WTC11 (cell line): ENCODE measurements around the gene HERC2. TPM values are rescaled to one million over a fixed set of nuclear protein-coding genes. Genes with fewer than 3 reads are reported as not detected.

Experiments
- ATAC-seq: fragments of 200-7000 bp; cut with Tn5 transposase; 2 replicates; pipeline ENCODE4 v1.10.0; 2021; ENCODE audit warnings: mild to moderate bottlenecking, moderate library complexity
- CTCF ChIA-PET: fragments of 300-600 bp; sonication (Branson Sonifier 250); formaldehyde crosslinking; loops from one replicate; lab custom pipeline; 2021; ENCODE audit warnings: antibody characterized with exemption; lab: Charles Lee
- POLR2A ChIA-PET: fragments of 350-600 bp; sonication (Branson Sonifier 250); formaldehyde crosslinking; loops from one replicate; lab custom pipeline; 2021; ENCODE audit warnings: antibody characterized with exemption; lab: Charles Lee
- DNase-seq: peaks from one replicate; pipeline ENCODE4 v3.0.0; 2021; ENCODE audit warnings: low spot score
- H3K27ac Mint-ChIP-seq: 2 replicates; pipeline ENCODE4 v1.8.0; 2021; ENCODE audit warnings: mixed read lengths
- H3K27me3 Mint-ChIP-seq: 2 replicates; pipeline ENCODE4 v1.8.0; 2021; ENCODE audit warnings: low read depth, mild to moderate bottlenecking, moderate library complexity, mixed read lengths
- H3K36me3 Mint-ChIP-seq: 2 replicates; pipeline ENCODE4 v1.8.0; 2021; ENCODE audit warnings: mixed read lengths
- H3K4me1 Mint-ChIP-seq: 2 replicates; pipeline ENCODE4 v1.8.0; 2022; ENCODE audit warnings: mixed read lengths
- H3K4me3 Mint-ChIP-seq: 2 replicates; pipeline ENCODE4 v1.8.0; 2021; ENCODE audit warnings: mild to moderate bottlenecking, moderate library complexity, mixed read lengths
- H3K9me3 Mint-ChIP-seq: 2 replicates; pipeline ENCODE4 v1.8.0; 2021; ENCODE audit warnings: mixed read lengths
- AFF4 ChIP-seq: sonication (generic); formaldehyde crosslinking; IDR thresholded peaks from 2 replicates; pipeline ENCODE4 v1.8.1; 2023; ENCODE audit warnings: mild to moderate bottlenecking, missing genetic modification reagents, borderline replicate concordance
- CREB1 ChIP-seq: sonication (generic); formaldehyde crosslinking; IDR thresholded peaks from 2 replicates; pipeline ENCODE4 v1.8.0; 2023; ENCODE audit warnings: mild to moderate bottlenecking, missing genetic modification reagents
- CREM ChIP-seq: sonication (generic); formaldehyde crosslinking; IDR thresholded peaks from 2 replicates; pipeline ENCODE4 v1.8.1; 2022; ENCODE audit warnings: mild to moderate bottlenecking, missing genetic modification reagents, moderate library complexity
- GTF2I ChIP-seq: fragments of 250-450 bp; sonication (Bioruptor Pico); conservative IDR thresholded peaks from 2 replicates; pipeline ENCODE4 v1.4.0; 2021; ENCODE audit warnings: mild to moderate bottlenecking
- KAT7 ChIP-seq: sonication (generic); formaldehyde crosslinking; IDR thresholded peaks from 2 replicates; pipeline ENCODE4 v1.8.1; 2023; ENCODE audit warnings: missing genetic modification reagents, mild to moderate bottlenecking, borderline replicate concordance
- NFYB ChIP-seq: sonication (generic); formaldehyde crosslinking; conservative IDR thresholded peaks from 2 replicates; pipeline ENCODE4 v1.8.0; 2022; ENCODE audit warnings: low read depth, missing genetic modification reagents
- NR1H2 ChIP-seq: sonication (generic); formaldehyde crosslinking; IDR thresholded peaks from 2 replicates; pipeline ENCODE4 v1.9.0; 2021; ENCODE audit warnings: mild to moderate bottlenecking, moderate library complexity, missing genetic modification reagents
- PRDM15 ChIP-seq: sonication (generic); formaldehyde crosslinking; IDR thresholded peaks from 2 replicates; pipeline ENCODE4 v1.8.0; 2022; ENCODE audit warnings: missing genetic modification reagents
- SOX15 ChIP-seq: fragments of 250-450 bp; sonication (Bioruptor Pico); IDR thresholded peaks from 2 replicates; pipeline ENCODE4 v1.9.0; 2021; ENCODE audit warnings: mild to moderate bottlenecking
- TCF7 ChIP-seq: sonication (generic); formaldehyde crosslinking; IDR thresholded peaks from 2 replicates; pipeline ENCODE4 v1.8.0; 2022; ENCODE audit warnings: mild to moderate bottlenecking, low read depth, missing genetic modification reagents, moderate library complexity
- TEAD1 ChIP-seq: sonication (generic); formaldehyde crosslinking; IDR thresholded peaks from 2 replicates; pipeline ENCODE4 v1.8.0; 2022; ENCODE audit warnings: mild to moderate bottlenecking, missing genetic modification reagents
- TEAD4 ChIP-seq: sonication (generic); formaldehyde crosslinking; IDR thresholded peaks from 2 replicates; pipeline ENCODE4 v1.8.0; 2022; ENCODE audit warnings: mild to moderate bottlenecking, missing genetic modification reagents
- ZNF232 ChIP-seq: sonication (generic); formaldehyde crosslinking; IDR thresholded peaks from 2 replicates; pipeline ENCODE4 v1.8.0; 2022; ENCODE audit warnings: mild to moderate bottlenecking, missing genetic modification reagents
- ZNF396 ChIP-seq: fragments of 250-450 bp; sonication (Bioruptor Pico); IDR thresholded peaks from 2 replicates; pipeline ENCODE4 v1.8.0; 2021; ENCODE audit warnings: mild to moderate bottlenecking, moderate library complexity, borderline replicate concordance
- ZNF416 ChIP-seq: fragments of 250-450 bp; sonication (Bioruptor Pico); IDR thresholded peaks from 2 replicates; pipeline ENCODE4 v1.9.0; 2021; ENCODE audit warnings: mild to moderate bottlenecking, inconsistent platforms
- ZNF423 ChIP-seq: fragments of 250-450 bp; sonication (Bioruptor Pico); IDR thresholded peaks from 2 replicates; pipeline ENCODE4 v2.1.2; 2022; ENCODE audit warnings: mild to moderate bottlenecking, moderate library complexity
- total RNA-seq: library from RNA; stranded (reverse); gene quantifications from 3 replicates; pipeline ENCODE4 v1.2.3, GENCODE V29; 2021
- TF ChIP-seq, protein P1 (sequence below): fragments of 250-450 bp; sonication (Bioruptor Pico); IDR thresholded peaks from 2 replicates; pipeline ENCODE4 v2.1.2; 2022; ENCODE audit warnings: mild to moderate bottlenecking, moderate library complexity
- TF ChIP-seq, protein P2 (sequence below): sonication (generic); formaldehyde crosslinking; IDR thresholded peaks from 2 replicates; pipeline ENCODE4 v1.8.1; 2023; ENCODE audit warnings: mild to moderate bottlenecking, missing genetic modification reagents, moderate library complexity
- TF ChIP-seq, protein P3 (sequence below): sonication (generic); formaldehyde crosslinking; IDR thresholded peaks from 2 replicates; pipeline ENCODE4 v1.8.1; 2023; ENCODE audit warnings: mild to moderate bottlenecking, missing genetic modification reagents, moderate library complexity
- TF ChIP-seq, protein P4 (sequence below): sonication (generic); formaldehyde crosslinking; IDR thresholded peaks from 2 replicates; pipeline ENCODE4 v1.8.0; 2022; ENCODE audit warnings: mild to moderate bottlenecking, missing genetic modification reagents
- TF ChIP-seq, protein P5 (sequence below): fragments of 250-450 bp; sonication (Bioruptor Pico); IDR thresholded peaks from 2 replicates; pipeline ENCODE4 v1.9.0; 2021; ENCODE audit warnings: moderate library complexity, mild to moderate bottlenecking, inconsistent platforms, borderline replicate concordance

The HERC2 gene
- total RNA-seq, 1 experiment from 2014 or later: 81.5 TPM

DNA sequence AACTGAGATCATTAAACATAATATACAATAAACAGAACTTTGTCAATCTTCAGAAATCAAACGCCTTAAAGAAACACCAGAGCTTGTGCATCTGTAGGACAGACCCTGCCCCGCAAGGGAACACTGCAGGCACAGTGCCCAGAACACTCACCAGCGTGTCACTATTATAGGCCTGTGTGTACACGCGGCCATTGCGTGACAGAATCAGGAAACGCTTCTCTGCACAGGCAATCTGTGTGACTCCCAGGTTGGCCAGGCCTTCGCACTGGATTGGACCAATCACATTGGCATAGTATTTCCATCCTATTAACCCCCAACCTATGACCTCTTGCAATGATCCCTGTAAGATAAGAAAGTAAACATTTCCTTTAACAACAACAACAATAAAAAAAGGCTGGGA is 52.9 kb downstream of the HERC2 start (continued):
- TF ChIP-seq, protein P1, sequence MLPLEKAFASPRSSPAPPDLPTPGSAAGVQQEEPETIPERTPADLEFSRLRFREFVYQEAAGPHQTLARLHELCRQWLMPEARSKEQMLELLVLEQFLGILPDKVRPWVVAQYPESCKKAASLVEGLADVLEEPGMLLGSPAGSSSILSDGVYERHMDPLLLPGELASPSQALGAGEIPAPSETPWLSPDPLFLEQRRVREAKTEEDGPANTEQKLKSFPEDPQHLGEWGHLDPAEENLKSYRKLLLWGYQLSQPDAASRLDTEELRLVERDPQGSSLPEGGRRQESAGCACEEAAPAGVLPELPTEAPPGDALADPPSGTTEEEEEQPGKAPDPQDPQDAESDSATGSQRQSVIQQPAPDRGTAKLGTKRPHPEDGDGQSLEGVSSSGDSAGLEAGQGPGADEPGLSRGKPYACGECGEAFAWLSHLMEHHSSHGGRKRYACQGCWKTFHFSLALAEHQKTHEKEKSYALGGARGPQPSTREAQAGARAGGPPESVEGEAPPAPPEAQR (CRISPR knock-in tag): no peak
- TF ChIP-seq GTF2I (CRISPR knock-in tag) (no peak), AFF4 (CRISPR knock-in tag) (no peak)
- TF ChIP-seq, protein P2, sequence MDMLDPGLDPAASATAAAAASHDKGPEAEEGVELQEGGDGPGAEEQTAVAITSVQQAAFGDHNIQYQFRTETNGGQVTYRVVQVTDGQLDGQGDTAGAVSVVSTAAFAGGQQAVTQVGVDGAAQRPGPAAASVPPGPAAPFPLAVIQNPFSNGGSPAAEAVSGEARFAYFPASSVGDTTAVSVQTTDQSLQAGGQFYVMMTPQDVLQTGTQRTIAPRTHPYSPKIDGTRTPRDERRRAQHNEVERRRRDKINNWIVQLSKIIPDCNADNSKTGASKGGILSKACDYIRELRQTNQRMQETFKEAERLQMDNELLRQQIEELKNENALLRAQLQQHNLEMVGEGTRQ (CRISPR knock-in tag): no peak

GRCh38 chr15:28267727-28268126 is 54.3 kb downstream of the HERC2 start:
- H3K4me3 Mint-ChIP-seq: no peak overlapping the region
- no peaks in the 10 kb centered on the region for H3K27me3 Mint-ChIP-seq
- TF ChIP-seq CREB1 (CRISPR knock-in tag) (no peak), TEAD4 (CRISPR knock-in tag) (no peak), NR1H2 (no peak), NFYB (CRISPR knock-in tag) (no peak), ZNF232 (no peak), SOX15 (CRISPR knock-in tag) (no peak), CREM (CRISPR knock-in tag) (no peak), ZNF423 (CRISPR knock-in tag) (no peak), TEAD1 (no peak), TCF7 (CRISPR knock-in tag) (no peak), ZNF396 (no peak)
- TF ChIP-seq, protein P3, sequence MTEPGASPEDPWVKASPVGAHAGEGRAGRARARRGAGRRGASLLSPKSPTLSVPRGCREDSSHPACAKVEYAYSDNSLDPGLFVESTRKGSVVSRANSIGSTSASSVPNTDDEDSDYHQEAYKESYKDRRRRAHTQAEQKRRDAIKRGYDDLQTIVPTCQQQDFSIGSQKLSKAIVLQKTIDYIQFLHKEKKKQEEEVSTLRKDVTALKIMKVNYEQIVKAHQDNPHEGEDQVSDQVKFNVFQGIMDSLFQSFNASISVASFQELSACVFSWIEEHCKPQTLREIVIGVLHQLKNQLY (CRISPR knock-in tag): no peak
- TF ChIP-seq, protein P4, sequence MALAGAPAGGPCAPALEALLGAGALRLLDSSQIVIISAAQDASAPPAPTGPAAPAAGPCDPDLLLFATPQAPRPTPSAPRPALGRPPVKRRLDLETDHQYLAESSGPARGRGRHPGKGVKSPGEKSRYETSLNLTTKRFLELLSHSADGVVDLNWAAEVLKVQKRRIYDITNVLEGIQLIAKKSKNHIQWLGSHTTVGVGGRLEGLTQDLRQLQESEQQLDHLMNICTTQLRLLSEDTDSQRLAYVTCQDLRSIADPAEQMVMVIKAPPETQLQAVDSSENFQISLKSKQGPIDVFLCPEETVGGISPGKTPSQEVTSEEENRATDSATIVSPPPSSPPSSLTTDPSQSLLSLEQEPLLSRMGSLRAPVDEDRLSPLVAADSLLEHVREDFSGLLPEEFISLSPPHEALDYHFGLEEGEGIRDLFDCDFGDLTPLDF (CRISPR knock-in tag): no peak
- ChIA-PET POLR2A (no interaction called here), CTCF (no interaction called here)
- no peak overlapping the region for H3K27ac Mint-ChIP-seq
- no peaks in the 10 kb centered on the region for H3K9me3 Mint-ChIP-seq
- ATAC-seq: no peak
- no peak for DNase-seq
- H3K36me3 Mint-ChIP-seq: peaks cover 79% of the 10 kb centered on the region
- H3K4me1 Mint-ChIP-seq: peaks cover 11% of the 10 kb centered on the region

- H3K27me3 Mint-ChIP-seq: no peaks in the 10 kb centered on the region
- H3K9me3 Mint-ChIP-seq: no peaks in the 10 kb centered on the region
- DNase-seq (no peak), ATAC-seq (no peak)
- no peak overlapping the region for H3K27ac Mint-ChIP-seq
- ChIA-PET POLR2A (no interaction called here), CTCF (no interaction called here)
- peaks cover 13% of the 10 kb centered on the region for H3K4me1 Mint-ChIP-seq
- H3K36me3 Mint-ChIP-seq: peaks cover 77% of the 10 kb centered on the region
- no peak overlapping the region for H3K4me3 Mint-ChIP-seq
- TF ChIP-seq KAT7 (CRISPR knock-in tag) (no peak), ZNF416 (no peak), PRDM15 (CRISPR knock-in tag) (no peak), GTF2I (CRISPR knock-in tag) (no peak), NFYB (CRISPR knock-in tag) (no peak)
- TF ChIP-seq, protein P5, sequence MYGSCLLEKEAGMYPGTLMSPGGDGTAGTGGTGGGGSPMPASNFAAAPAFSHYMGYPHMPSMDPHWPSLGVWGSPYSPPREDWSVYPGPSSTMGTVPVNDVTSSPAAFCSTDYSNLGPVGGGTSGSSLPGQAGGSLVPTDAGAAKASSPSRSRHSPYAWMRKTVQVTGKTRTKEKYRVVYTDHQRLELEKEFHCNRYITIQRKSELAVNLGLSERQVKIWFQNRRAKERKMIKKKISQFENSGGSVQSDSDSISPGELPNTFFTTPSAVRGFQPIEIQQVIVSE: no peak
Measured at GRCh38 chr15:28265334-28266019, 56.5 kb downstream of the HERC2 start.
